ENCODE measurements around the gene KAT6B.
"Not testable (repeated sequence)": the region's sequence is repeated elsewhere in the genome, so short reads cannot be mapped to it uniquely, and the experiment has no call there.

The KAT6B gene

DNA sequence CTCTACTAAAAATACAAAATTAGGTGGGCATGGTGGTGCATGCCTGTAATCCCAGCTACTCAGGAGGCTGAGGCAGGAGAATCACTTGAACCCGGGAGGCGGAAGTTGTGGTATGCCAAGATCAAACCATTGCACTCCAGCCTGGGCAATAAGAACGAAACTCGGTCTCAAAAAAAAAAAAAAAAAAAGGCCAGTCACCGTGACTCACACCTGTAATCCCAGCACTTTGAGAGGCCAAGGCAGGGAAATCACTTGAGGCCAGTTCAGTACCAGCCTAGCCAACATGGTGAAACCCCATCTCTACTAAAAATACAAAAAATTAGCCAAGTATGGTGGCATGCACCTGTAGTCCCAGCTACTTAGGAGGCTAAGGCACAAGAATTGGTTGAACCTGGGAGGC, 34.4 kb upstream of the KAT6B start:
- H3K27me3 ChIP-seq (replicated peaks in 2 of 5; ENCODE audit: control insufficient read depth in 4 of 5, insufficient read depth in 5 of 5, low read length in 4 of 5); H3K4me3 ChIP-seq (ENCODE audit: control insufficient read depth in 1 of 7, extremely low read depth in 1 of 7, insufficient read depth in 4 of 7, low read depth in 2 of 7, low read length in 6 of 7); H3K27ac ChIP-seq (ENCODE audit: insufficient read depth in 1 of 2, low read depth in 1 of 2, low read length in 2 of 2, poor library complexity in 1 of 2, severe bottlenecking in 2 of 2); DNase-seq; H3K36me3 ChIP-seq (ENCODE audit: control insufficient read depth in 4 of 4, insufficient read depth in 4 of 4, low read length in 3 of 4); H3K4me1 ChIP-seq (ENCODE audit: control extremely low read depth in 1 of 4, control insufficient read depth in 4 of 4, insufficient read depth in 4 of 4, low read length in 3 of 4); POLR2A ChIA-PET; H3K9me3 ChIP-seq (ENCODE audit: control extremely low read depth in 1 of 5, control insufficient read depth in 4 of 5, insufficient read depth in 2 of 5, low read depth in 1 of 5, low read length in 4 of 5): not testable (repeated sequence)
- no CpG with 5 or more reads among the region's 5 CpGs for WGBS (ENCODE audit: insufficient coverage)
- CTCF ChIA-PET, result interaction anchor here (1.4 kb wide), 1 partner anchor 53 kb away, joined by 3 read pairs; no protein-coding TSS in a partner anchor

DNA sequence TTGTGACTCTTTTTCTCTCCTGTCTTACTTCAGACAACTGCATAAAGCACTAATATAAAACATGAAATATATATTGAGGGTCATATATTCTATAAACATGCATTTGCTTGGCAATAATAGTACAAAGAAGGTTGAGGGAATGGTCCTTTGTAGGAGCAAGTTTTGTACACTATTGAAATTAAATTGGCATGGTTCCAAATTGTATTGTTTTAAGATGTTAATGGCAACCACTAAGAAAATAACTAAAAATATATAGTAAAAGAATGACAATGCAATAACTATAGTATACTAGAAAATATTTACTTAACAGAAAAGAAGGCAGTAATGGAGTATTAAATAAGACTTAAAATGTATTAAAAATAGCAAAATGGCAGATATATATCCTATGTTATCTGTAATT, 33.7 kb upstream of the KAT6B start:
- H3K4me3 ChIP-seq (ENCODE audit: control insufficient read depth in 1 of 7, extremely low read depth in 1 of 7, insufficient read depth in 4 of 7, low read depth in 2 of 7, low read length in 6 of 7), result no peak overlapping the region
- H3K36me3 ChIP-seq (ENCODE audit: control insufficient read depth in 4 of 4, insufficient read depth in 4 of 4, low read length in 3 of 4), result no peaks in the 10 kb centered on the region
- DNase-seq, result no peak
- no peaks in the 10 kb centered on the region for H3K9me3 ChIP-seq (ENCODE audit: control extremely low read depth in 1 of 5, control insufficient read depth in 4 of 5, insufficient read depth in 2 of 5, low read depth in 1 of 5, low read length in 4 of 5)
- no peaks in the 10 kb centered on the region for H3K27me3 ChIP-seq (replicated peaks in 2 of 5; ENCODE audit: control insufficient read depth in 4 of 5, insufficient read depth in 5 of 5, low read length in 4 of 5)
- ChIA-PET POLR2A (no interaction called here), CTCF (no interaction called here)
- no peak overlapping the region for H3K27ac ChIP-seq (ENCODE audit: insufficient read depth in 1 of 2, low read depth in 1 of 2, low read length in 2 of 2, poor library complexity in 1 of 2, severe bottlenecking in 2 of 2)
- peaks cover 0 to 6% (median 6%) of the 10 kb centered on the region in 4 experiments for H3K4me1 ChIP-seq (ENCODE audit: control extremely low read depth in 1 of 4, control insufficient read depth in 4 of 4, insufficient read depth in 4 of 4, low read length in 3 of 4)

DNA sequence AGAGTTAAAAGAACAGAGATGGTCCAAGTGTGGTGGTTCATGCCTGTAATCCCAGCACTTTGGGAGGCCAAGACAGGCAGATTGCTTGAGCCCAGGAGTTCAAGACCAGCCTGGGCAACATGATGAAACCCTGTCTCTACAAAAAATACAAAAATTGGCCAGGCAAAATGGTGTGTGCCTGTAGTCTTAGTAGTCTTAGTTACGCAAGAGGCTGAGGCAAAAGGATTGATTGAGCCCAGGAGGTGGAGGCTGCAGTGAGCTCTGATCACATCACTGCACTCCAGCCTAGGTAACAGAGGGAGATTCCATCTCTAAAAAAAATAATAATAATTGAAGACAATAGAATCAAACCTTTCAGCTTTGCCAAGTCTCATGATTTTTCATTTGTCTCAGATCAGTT, 33.2 kb upstream of the KAT6B start:
- H3K27ac ChIP-seq (ENCODE audit: insufficient read depth in 1 of 2, low read depth in 1 of 2, low read length in 2 of 2, poor library complexity in 1 of 2, severe bottlenecking in 2 of 2); H3K9me3 ChIP-seq (ENCODE audit: control extremely low read depth in 1 of 5, control insufficient read depth in 4 of 5, insufficient read depth in 2 of 5, low read depth in 1 of 5, low read length in 4 of 5); H3K27me3 ChIP-seq (replicated peaks in 2 of 5; ENCODE audit: control insufficient read depth in 4 of 5, insufficient read depth in 5 of 5, low read length in 4 of 5); H3K36me3 ChIP-seq (ENCODE audit: control insufficient read depth in 4 of 4, insufficient read depth in 4 of 4, low read length in 3 of 4); H3K4me1 ChIP-seq (ENCODE audit: control extremely low read depth in 1 of 4, control insufficient read depth in 4 of 4, insufficient read depth in 4 of 4, low read length in 3 of 4); CTCF ChIA-PET; POLR2A ChIA-PET; DNase-seq; H3K4me3 ChIP-seq (ENCODE audit: control insufficient read depth in 1 of 7, extremely low read depth in 1 of 7, insufficient read depth in 4 of 7, low read depth in 2 of 7, low read length in 6 of 7): not testable (repeated sequence)
- WGBS (ENCODE audit: insufficient coverage), result 100% methylated on average over 1 of the region's 1 CpG

DNA sequence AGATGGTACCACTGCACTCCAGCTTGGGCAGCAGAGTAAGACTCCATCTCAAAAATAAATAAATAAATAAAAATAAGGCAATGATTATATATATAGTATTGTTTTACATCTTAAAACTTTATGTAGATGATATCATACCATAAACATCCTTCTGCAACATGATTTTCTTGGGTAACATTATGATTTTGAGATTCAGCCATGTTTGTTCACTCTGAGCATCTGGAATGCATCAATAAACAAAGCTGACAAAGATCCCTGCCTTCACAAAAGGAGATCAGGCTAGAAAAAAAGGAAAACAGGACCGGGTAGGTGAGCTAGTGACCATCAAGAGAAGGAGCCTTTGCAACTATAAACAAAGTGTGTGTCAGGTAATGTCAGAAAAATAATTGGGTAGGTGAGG, 31.9 kb upstream of the KAT6B start:
- POLR2A ChIA-PET, result no interaction called here
- H3K9me3 ChIP-seq (ENCODE audit: control extremely low read depth in 1 of 5, control insufficient read depth in 4 of 5, insufficient read depth in 2 of 5, low read depth in 1 of 5, low read length in 4 of 5), result no peaks in the 10 kb centered on the region
- H3K4me3 ChIP-seq (ENCODE audit: control insufficient read depth in 1 of 7, extremely low read depth in 1 of 7, insufficient read depth in 4 of 7, low read depth in 2 of 7, low read length in 6 of 7), result no peak overlapping the region
- H3K4me1 ChIP-seq (ENCODE audit: control extremely low read depth in 1 of 4, control insufficient read depth in 4 of 4, insufficient read depth in 4 of 4, low read length in 3 of 4), result peaks cover 0 to 6% (median 6%) of the 10 kb centered on the region in 4 experiments
- no peak overlapping the region for H3K27ac ChIP-seq (ENCODE audit: insufficient read depth in 1 of 2, low read depth in 1 of 2, low read length in 2 of 2, poor library complexity in 1 of 2, severe bottlenecking in 2 of 2)
- no peaks in the 10 kb centered on the region for H3K27me3 ChIP-seq (replicated peaks in 2 of 5; ENCODE audit: control insufficient read depth in 4 of 5, insufficient read depth in 5 of 5, low read length in 4 of 5)
- WGBS (ENCODE audit: insufficient coverage), result 100% methylated on average over 1 of the region's 1 CpG
- CTCF ChIA-PET, result interaction anchor here (0.7 to 0.9 kb wide), 2 partner anchors 22 to 113 kb away, joined by 3 read pairs; no protein-coding TSS in a partner anchor
- DNase-seq, result no peak
- no peaks in the 10 kb centered on the region for H3K36me3 ChIP-seq (ENCODE audit: control insufficient read depth in 4 of 4, insufficient read depth in 4 of 4, low read length in 3 of 4)

DNA sequence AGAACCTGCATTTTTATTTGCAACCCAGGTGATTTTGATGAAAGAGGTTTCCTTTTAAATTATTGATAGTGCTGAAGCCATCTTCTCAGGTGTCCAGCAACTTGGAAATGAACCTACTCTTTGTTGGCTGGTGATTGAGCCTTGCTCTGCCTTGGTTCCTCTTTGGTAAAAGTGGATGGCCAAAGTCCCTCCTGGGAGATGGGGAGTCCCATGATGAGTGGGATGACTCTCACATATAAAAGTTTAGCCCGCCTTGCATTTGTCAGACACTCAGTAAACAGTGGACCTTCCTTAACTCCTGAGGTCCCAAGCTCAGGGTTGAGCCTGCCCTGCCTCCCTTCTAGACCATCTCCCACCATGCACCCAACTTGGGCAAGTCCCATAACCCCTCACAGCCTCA, 28.9 kb upstream of the KAT6B start:
- 75% methylated on average over 1 of the region's 1 CpG for WGBS (ENCODE audit: insufficient coverage)
- H3K27ac ChIP-seq (ENCODE audit: insufficient read depth in 1 of 2, low read depth in 1 of 2, low read length in 2 of 2, poor library complexity in 1 of 2, severe bottlenecking in 2 of 2), result no peak overlapping the region
- POLR2A ChIA-PET, result no interaction called here
- CTCF ChIA-PET, result no interaction called here
- H3K4me1 ChIP-seq (ENCODE audit: control extremely low read depth in 1 of 4, control insufficient read depth in 4 of 4, insufficient read depth in 4 of 4, low read length in 3 of 4), result peaks cover 0 to 14% (median 11%) of the 10 kb centered on the region in 4 experiments
- no peaks in the 10 kb centered on the region for H3K27me3 ChIP-seq (replicated peaks in 2 of 5; ENCODE audit: control insufficient read depth in 4 of 5, insufficient read depth in 5 of 5, low read length in 4 of 5)
- H3K36me3 ChIP-seq (ENCODE audit: control insufficient read depth in 4 of 4, insufficient read depth in 4 of 4, low read length in 3 of 4), result no peaks in the 10 kb centered on the region
- H3K9me3 ChIP-seq (ENCODE audit: control extremely low read depth in 1 of 5, control insufficient read depth in 4 of 5, insufficient read depth in 2 of 5, low read depth in 1 of 5, low read length in 4 of 5), result no peaks in the 10 kb centered on the region
- no peak for DNase-seq
- H3K4me3 ChIP-seq (ENCODE audit: control insufficient read depth in 1 of 7, extremely low read depth in 1 of 7, insufficient read depth in 4 of 7, low read depth in 2 of 7, low read length in 6 of 7), result no peak overlapping the region

DNA sequence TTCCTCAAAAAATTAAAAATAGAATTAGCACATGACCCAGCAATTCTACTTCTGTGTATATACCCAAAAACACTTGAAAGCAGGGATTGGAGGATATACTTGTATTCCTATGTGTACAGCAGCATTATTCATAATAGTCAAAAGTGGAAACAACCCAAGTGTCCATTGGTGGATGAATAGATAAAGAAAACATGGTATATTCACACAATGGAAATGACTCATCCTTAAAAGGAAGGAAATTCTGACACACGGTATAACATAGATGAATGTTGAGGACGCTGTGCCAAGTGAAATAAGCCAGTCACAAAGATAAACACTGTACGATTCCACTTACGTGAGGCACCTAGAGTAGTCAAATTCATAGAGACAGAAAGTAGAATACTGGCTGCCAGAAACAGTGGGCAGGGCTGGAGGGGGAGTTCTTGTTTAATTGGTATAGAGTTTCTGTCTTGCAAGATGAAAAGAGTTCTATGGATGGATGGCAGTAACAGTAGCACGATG, 26.6 kb upstream of the KAT6B start:
- peak overlapping the region in 1 of 2 experiments; percentile 68 for H3K27ac ChIP-seq (ENCODE audit: insufficient read depth in 1 of 2, low read depth in 1 of 2, low read length in 2 of 2, poor library complexity in 1 of 2, severe bottlenecking in 2 of 2)
- H3K36me3 ChIP-seq (ENCODE audit: control insufficient read depth in 4 of 4, insufficient read depth in 4 of 4, low read length in 3 of 4), result no peaks in the 10 kb centered on the region
- H3K9me3 ChIP-seq (ENCODE audit: control extremely low read depth in 1 of 5, control insufficient read depth in 4 of 5, insufficient read depth in 2 of 5, low read depth in 1 of 5, low read length in 4 of 5), result no peaks in the 10 kb centered on the region
- ChIA-PET POLR2A (no interaction called here), CTCF (no interaction called here)
- DNase-seq, result peak; percentile 64 to 93 (median 86)
- H3K4me1 ChIP-seq (ENCODE audit: control extremely low read depth in 1 of 4, control insufficient read depth in 4 of 4, insufficient read depth in 4 of 4, low read length in 3 of 4), result peaks cover 0 to 14% (median 11%) of the 10 kb centered on the region in 4 experiments
- H3K4me3 ChIP-seq (ENCODE audit: control insufficient read depth in 1 of 7, extremely low read depth in 1 of 7, insufficient read depth in 4 of 7, low read depth in 2 of 7, low read length in 6 of 7), result peak overlapping the region in 1 of 7 experiments; percentile 37
- H3K27me3 ChIP-seq (replicated peaks in 2 of 5; ENCODE audit: control insufficient read depth in 4 of 5, insufficient read depth in 5 of 5, low read length in 4 of 5), result no peaks in the 10 kb centered on the region
- WGBS (ENCODE audit: insufficient coverage), result 33% methylated on average over 3 of the region's 5 CpGs

DNA sequence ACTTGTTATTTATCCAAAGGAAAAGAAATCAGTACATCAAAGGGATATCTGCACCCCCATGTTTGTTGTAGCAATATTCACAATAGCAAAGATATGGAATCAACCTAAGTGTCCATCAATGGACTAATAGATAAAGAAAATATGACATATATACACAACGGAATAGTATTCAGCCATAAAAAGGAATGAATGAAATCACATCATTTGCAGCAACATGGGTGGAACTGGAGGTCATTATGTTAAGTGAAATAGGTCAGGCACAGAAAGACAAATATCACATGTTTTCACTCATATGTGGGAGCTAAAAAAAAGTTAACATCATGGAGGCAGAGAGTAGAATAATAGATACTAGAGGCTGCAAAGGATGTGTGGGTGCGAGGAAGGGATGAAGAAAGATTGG, 25.0 kb upstream of the KAT6B start:
- ChIA-PET CTCF (no interaction called here), POLR2A (no interaction called here)
- no peaks in the 10 kb centered on the region for H3K36me3 ChIP-seq (ENCODE audit: control insufficient read depth in 4 of 4, insufficient read depth in 4 of 4, low read length in 3 of 4)
- H3K27ac ChIP-seq (ENCODE audit: insufficient read depth in 1 of 2, low read depth in 1 of 2, low read length in 2 of 2, poor library complexity in 1 of 2, severe bottlenecking in 2 of 2), result no peak overlapping the region
- H3K4me3 ChIP-seq (ENCODE audit: control insufficient read depth in 1 of 7, extremely low read depth in 1 of 7, insufficient read depth in 4 of 7, low read depth in 2 of 7, low read length in 6 of 7), result no peak overlapping the region
- peaks cover 0 to 8% (median 6%) of the 10 kb centered on the region in 4 experiments for H3K4me1 ChIP-seq (ENCODE audit: control extremely low read depth in 1 of 4, control insufficient read depth in 4 of 4, insufficient read depth in 4 of 4, low read length in 3 of 4)
- H3K9me3 ChIP-seq (ENCODE audit: control extremely low read depth in 1 of 5, control insufficient read depth in 4 of 5, insufficient read depth in 2 of 5, low read depth in 1 of 5, low read length in 4 of 5), result no peaks in the 10 kb centered on the region
- DNase-seq, result no peak
- H3K27me3 ChIP-seq (replicated peaks in 2 of 5; ENCODE audit: control insufficient read depth in 4 of 5, insufficient read depth in 5 of 5, low read length in 4 of 5), result no peaks in the 10 kb centered on the region
- 100% methylated on average over 1 of the region's 2 CpGs for WGBS (ENCODE audit: insufficient coverage)

Data from common myeloid progenitor, CD34-positive (primary cell).